GM18951 (cell line): ENCODE results near the gene ARFRP1.

Experiments
- POLR2A ChIP-seq: IDR thresholded peaks from 4 replicates; pipeline ENCODE4 v1.6.1; 2011; ENCODE audit warnings: mild to moderate bottlenecking; ENCODE audit not compliant: insufficient read length, insufficient read depth; ENCODE audit errors: extremely low read depth
- in situ Hi-C: fragments of 300-500 bp; cut with MboI; formaldehyde crosslinking; loops from one replicate; pipeline ENCODE4 v1.12.0; 2022; ENCODE audit warnings: low sequenced_read_pairs, mixed read lengths, inconsistent platforms; ENCODE audit not compliant: unreplicated experiment

Gene ARFRP1

GRCh38 chr20:63691711-63692435, 15.9 kb downstream of the ARFRP1 start:
- no peak for TF ChIP-seq POLR2A
- in situ Hi-C loops, result no loop called here

GRCh38 chr20:63690898-63691710, 16.7 kb downstream of the ARFRP1 start:
- TF ChIP-seq POLR2A, result no peak
- in situ Hi-C loops, result no loop called here

DNA sequence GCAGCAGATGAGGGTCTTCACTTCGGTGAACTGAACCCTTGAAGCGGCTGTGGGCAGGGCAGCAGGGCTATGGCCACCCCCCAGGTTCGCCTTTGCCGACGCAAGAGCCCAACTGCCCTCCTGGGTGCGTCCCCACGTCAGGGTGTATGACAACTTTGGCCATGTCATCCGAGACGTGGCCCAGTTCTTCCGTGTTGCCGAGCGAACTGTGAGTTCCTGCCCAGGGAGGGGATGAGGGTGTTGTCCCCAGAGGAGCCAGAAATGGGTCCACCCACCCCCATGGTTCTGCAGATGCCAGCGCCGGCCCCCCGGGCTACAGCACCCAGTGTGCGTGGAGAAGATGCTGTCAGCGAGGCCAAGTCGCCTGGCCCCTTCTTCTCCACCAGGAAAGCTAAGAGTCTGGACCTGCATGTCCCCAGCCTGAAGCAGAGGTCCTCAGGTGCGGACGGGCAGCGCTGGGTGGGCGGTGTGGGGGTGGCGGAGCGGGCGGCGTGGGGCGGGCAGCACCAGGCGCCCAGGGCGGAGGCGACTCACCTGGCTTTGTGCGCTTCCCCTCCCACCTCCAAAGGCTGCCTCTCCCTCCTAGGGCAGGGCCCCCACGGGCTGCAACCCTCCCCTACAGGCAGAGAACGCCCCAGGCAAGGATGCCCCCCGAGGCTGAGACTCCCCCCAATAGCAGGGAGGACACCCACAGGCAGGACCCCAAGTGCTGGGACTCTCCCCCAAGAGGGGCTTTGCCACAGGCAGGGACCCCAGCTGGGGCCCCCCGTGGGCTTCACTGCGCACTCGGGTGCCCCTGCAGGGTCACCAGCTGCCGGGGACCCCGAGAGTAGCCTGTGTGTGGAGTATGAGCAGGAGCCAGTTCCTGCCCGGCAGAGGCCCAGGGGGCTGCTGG, 17.5 kb downstream of the ARFRP1 start:
- TF ChIP-seq POLR2A, result no peak
- in situ Hi-C loops, result no loop called here

GRCh38 chr20:63689046-63690002, 18.5 kb downstream of the ARFRP1 start:
- in situ Hi-C loops, result no loop called here
- no peak for TF ChIP-seq POLR2A

GRCh38 chr20:63688228-63689045, 19.3 kb downstream of the ARFRP1 start:
- in situ Hi-C loops, result no loop called here
- TF ChIP-seq POLR2A, result no peak

DNA sequence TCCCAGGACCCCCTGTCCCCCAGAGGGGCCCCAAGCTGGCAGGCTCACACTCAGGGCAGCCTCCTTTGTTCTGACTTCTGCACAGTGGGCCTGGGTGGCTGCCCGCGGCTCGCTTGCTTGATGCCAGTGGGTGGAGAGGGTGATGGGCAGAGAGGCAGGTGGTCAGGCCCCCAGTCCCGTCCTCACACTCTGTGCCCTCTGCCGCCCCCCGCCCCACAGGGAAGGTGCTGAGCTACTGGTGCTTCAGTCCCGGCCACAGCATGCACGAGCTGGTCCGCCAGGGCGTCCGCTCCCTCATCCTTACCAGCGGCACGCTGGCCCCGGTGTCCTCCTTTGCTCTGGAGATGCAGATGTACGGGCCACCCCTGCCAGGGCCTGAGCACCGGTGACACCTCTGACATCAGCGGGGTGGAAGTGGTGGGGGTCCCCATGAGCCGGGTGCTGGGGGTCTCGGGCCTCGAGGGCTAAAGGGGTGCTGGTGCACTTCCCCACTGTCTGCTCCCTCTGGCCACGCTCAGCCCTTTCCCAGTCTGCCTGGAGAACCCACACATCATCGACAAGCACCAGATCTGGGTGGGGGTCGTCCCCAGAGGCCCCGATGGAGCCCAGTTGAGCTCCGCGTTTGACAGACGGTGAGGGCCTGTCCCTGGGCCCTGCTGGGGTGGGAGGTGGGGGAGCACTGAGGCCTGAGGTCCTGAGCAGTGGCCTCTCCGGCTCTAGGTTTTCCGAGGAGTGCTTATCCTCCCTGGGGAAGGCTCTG, 20.2 kb downstream of the ARFRP1 start:
- in situ Hi-C loops, result no loop called here
- no peak for TF ChIP-seq POLR2A

- in situ Hi-C loops, result no loop called here
- TF ChIP-seq POLR2A, result no peak
These were observed 21.1 kb downstream of the ARFRP1 start for GRCh38 chr20:63686492-63687321.

GRCh38 chr20:63686094-63686491, 21.7 kb downstream of the ARFRP1 start:
- in situ Hi-C loops, result no loop called here
- TF ChIP-seq POLR2A, result no peak

- no peak for TF ChIP-seq POLR2A
- in situ Hi-C loops, result no loop called here
These were observed 22.3 kb downstream of the ARFRP1 start for GRCh38 chr20:63685269-63686026.

GRCh38 chr20:63682384-63683139, 25.2 kb downstream of the ARFRP1 start:
- no peak for TF ChIP-seq POLR2A
- in situ Hi-C loops, result no loop called here
